Measurements from ENCODE around the gene SHROOM3. TPM values are rescaled to one million over a fixed set of nuclear protein-coding genes. Genes with fewer than 3 reads are reported as not detected.

SHROOM3 gene
- total and polyA plus RNA-seq, 2 donors (not counting 3 experiments of a cell fraction or from before 2014, with no cell fraction given), result 2.7 to 6.7 TPM

DNA sequence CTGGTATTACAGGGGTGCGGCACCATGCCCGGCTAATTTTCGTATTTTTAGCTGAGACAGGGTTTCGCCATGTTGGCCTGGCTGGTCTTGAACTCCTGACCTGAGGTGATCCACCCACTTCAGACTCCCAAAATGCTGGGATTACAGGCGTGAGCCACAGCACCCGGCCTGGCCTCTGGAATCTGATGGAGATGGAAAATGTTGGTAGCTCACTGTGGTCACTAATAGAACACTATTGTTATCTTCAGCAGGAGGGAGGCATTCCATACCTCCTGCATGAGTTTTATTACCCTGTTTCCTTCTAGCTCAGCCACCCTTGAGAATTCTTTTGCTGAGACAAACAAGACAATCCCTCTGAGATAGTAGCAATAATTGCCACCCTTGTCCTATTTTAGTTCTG lies 105.0 kb downstream of the SHROOM3 start:
- intact Hi-C loops (cut with micrococcal nuclease) (no loop called here), dilution Hi-C loops (cut with MboI; ENCODE audit: extremely low pct_ligation_motif_present, low sequenced_read_pairs) (no loop called here)
- Histone ChIP-seq H3K4me3 (replicated peaks in 1 of 3; ENCODE audit: insufficient read depth in 1 of 3, low read depth in 1 of 3, low read length in 3 of 3) (no peak overlapping the region), H3K9me3 (replicated peaks; ENCODE audit: control insufficient read depth, insufficient read depth, low read length) (no peaks in the 10 kb centered on the region), H3K9ac (replicated peaks; ENCODE audit: extremely low read depth, insufficient read depth, low read length) (no peak overlapping the region), H3K4me1 (ENCODE audit: control insufficient read depth, extremely low read depth, insufficient read depth, low read length) (no peaks in the 10 kb centered on the region), H3K36me3 (ENCODE audit: control insufficient read depth in 2 of 2, extremely low read depth in 1 of 2, insufficient read depth in 2 of 2, low read length in 2 of 2) (no peaks in the 10 kb centered on the region), H4K20me1 (replicated peaks; ENCODE audit: control insufficient read depth, extremely low read depth, insufficient read depth, low read length) (no peaks in the 10 kb centered on the region), H3K27ac (ENCODE audit: insufficient read depth, low read depth, low read length) (no peak overlapping the region), H3K4me2 (ENCODE audit: insufficient read depth, low read length) (no peak overlapping the region), H2AFZ (ENCODE audit: low read depth, low read length) (no peak overlapping the region), H3K9me1 (replicated peaks; ENCODE audit: control insufficient read depth, extremely low read depth, insufficient read depth, low read length) (no peaks in the 10 kb centered on the region), H3K27me3 (ENCODE audit: control insufficient read depth in 2 of 2, insufficient read depth in 2 of 2, low read length in 2 of 2) (no peaks in the 10 kb centered on the region), H3K79me2 (ENCODE audit: control insufficient read depth, insufficient read depth, low read length) (no peaks in the 10 kb centered on the region)
- FAIRE-seq, result no peak
- BruUV-seq (replicated peaks), result no TSS peak
- POLR2A ChIA-PET, result no interaction called here
- CTCF ChIA-PET, result interaction anchor here (1.2 to 1.9 kb wide), 2 partner anchors 10 to 17 kb away, joined by 3 to 6 read pairs; no protein-coding TSS in a partner anchor
- DNase-seq (ENCODE audit: low read depth, low spot score), result no peak
- TF ChIP-seq JUN (IDR thresholded peaks at IDR 0.05; ENCODE audit: borderline replicate concordance, insufficient read depth, insufficient read length, low read depth) (no peak), GATA2 (IDR thresholded peaks at IDR 0.05; ENCODE audit: insufficient read depth, insufficient read length, low read depth, low read length) (no peak), POLR2A (IDR thresholded peaks at IDR 0.05; ENCODE audit: low read depth, low read length) (no peak), MYC (IDR thresholded peaks at IDR 0.05; ENCODE audit: low read depth, low read length) (no peak), FOS (IDR thresholded peaks at IDR 0.05; ENCODE audit: borderline replicate concordance, insufficient read depth, low read length) (no peak), POLR2AphosphoS5 (IDR thresholded peaks at IDR 0.05; ENCODE audit: insufficient read depth, low read depth, low read length) (no peak), EZH2 (IDR thresholded peaks at IDR 0.05; ENCODE audit: borderline replicate concordance, low read depth, low read length, severe bottlenecking) (no peak)
- TF ChIP-seq, protein P1, sequence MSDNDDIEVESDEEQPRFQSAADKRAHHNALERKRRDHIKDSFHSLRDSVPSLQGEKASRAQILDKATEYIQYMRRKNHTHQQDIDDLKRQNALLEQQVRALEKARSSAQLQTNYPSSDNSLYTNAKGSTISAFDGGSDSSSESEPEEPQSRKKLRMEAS (IDR thresholded peaks at IDR 0.05; ENCODE audit: insufficient read depth, insufficient read length), result no peak
- TF ChIP-seq, protein P2, sequence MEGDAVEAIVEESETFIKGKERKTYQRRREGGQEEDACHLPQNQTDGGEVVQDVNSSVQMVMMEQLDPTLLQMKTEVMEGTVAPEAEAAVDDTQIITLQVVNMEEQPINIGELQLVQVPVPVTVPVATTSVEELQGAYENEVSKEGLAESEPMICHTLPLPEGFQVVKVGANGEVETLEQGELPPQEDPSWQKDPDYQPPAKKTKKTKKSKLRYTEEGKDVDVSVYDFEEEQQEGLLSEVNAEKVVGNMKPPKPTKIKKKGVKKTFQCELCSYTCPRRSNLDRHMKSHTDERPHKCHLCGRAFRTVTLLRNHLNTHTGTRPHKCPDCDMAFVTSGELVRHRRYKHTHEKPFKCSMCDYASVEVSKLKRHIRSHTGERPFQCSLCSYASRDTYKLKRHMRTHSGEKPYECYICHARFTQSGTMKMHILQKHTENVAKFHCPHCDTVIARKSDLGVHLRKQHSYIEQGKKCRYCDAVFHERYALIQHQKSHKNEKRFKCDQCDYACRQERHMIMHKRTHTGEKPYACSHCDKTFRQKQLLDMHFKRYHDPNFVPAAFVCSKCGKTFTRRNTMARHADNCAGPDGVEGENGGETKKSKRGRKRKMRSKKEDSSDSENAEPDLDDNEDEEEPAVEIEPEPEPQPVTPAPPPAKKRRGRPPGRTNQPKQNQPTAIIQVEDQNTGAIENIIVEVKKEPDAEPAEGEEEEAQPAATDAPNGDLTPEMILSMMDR (IDR thresholded peaks at IDR 0.05; ENCODE audit: extremely low read depth in 1 of 2, insufficient read depth in 1 of 2, low read depth in 1 of 2, low read length in 2 of 2), result no peak

Data from endothelial cell of umbilical vein (primary cell).